Fibroblast of gingiva (primary cell): Measurements from ENCODE around the gene BTG4.

Source experiments
- DNase-seq: peaks from one replicate; pipeline ENCODE4 v3.0.0-alpha.2; 2011; ENCODE audit warnings: low read depth

The BTG4 gene

DNA sequence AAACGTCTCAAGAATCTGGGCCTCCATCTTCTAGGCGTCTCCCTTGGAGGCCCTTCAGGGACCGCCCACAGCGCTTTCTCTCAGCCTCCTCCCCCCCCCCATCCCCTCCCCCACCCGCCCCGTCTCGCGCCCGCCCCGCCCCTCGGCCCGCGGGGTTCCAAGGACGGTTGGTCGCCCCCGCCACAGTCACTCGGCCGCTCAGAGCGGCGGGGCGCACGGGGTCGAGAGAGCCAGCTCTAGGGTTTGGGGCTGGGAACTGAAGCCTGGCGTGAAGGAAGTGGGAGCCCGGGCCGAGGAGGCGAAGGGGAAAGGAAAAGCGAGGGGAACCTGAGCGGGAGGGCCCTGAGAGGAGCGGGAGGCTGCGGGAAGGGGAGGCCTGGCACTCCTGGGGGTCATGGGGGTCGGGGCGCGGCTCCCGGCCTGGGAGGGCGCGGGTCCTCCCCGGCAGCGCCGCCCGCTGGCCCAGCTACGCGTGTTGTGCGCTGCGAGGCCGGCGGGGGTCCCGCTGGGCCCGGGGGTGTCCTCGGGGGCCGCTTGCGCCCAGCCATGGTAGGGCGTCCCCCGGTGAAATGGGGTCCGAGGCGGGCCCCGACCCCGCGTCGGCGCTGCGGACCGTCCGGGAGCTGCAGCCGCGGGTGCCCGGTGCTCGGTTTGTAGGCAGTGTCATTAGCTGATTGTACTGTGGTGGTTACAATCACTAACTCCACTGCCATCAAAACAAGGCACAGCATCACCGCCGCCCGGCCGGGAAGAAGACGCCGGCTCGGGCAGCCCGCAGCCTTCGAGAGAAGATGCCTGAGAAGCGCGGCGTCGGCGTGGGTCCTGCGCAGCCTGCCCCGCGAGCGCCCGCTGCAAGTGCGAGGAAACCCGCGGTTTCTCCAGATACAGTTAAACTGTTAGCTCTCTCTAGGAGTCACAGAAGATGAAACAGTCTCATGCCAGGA, at the start of gene BTG4:
Gene BTG4, minus strand, starts transcription at position 91 of the 944 bp plus-strand sequence. CDS start 13,610 bp downstream, outside the sequence.
- DNase-seq, result no peak

- peak; percentile 89 for DNase-seq
Observed at GRCh38 chr11:111561791-111562325, 49.7 kb upstream of the BTG4 start.

GRCh38 chr11:111561306-111561705, 49.1 kb upstream of the BTG4 start:
- DNase-seq, result no peak

- DNase-seq, result no peak
Observed at GRCh38 chr11:111560800-111561199, 48.6 kb upstream of the BTG4 start.

- DNase-seq, result no peak
Observed at GRCh38 chr11:111559800-111560464, 47.7 kb upstream of the BTG4 start.

DNA sequence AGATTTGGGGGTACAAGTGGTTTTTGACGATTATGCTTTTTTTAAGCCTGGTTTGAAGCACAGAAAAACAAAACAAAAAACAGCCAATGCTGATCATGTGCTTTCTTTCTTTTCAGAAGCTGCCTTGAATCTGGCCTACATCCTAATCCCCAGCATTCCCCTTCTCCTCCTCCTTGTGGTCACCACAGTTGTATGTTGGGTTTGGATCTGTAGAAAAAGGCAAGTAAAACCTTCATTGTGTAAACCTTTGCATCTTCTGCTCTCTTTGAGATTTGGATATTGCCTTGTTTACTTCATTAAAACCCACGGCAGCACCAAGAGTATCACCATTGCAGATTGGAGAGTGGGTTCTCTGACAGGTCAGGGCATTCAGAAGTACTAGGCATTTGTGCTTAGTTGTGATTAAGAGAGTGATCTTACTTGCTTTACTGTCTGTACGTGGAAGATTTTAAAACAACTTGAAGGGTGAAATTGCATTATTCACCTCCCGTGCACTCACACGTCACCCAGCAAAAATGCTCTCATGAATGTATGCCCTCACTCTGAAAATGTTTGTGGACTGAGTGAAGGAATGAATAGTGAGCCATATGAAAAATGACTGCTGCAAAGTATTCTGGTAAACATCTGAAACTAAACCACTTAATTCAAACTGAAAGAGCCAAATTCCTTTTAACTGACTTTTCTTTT, 45.4 kb upstream of the BTG4 start:
- peak; percentile 94 for DNase-seq

- DNase-seq, result peak; percentile 23
Observed at GRCh38 chr11:111555255-111555654, 43.1 kb upstream of the BTG4 start.

DNA sequence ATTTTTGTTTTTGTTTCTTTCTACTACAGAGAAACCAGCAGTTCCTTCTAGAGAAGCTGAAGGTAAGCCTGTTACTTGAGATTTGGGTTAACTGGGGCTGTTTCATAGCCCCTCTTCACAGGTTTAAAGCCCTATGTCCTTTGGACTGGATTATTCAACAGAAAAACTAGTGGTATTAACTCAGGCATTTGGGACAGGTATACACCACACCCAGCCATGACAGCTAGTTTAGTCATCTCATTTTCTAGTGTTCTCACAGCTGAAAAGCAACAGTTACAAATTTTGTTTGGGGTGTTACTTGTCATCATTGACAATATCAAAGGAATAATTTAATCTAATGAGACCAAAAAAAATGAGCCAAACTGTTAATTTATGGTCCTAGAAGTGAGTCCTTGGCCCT, 42.3 kb upstream of the BTG4 start:
- no peak for DNase-seq

GRCh38 chr11:111550258-111550657, 38.1 kb upstream of the BTG4 start:
- DNase-seq, result no peak

- DNase-seq, result no peak
Observed at GRCh38 chr11:111549869-111550203, 37.6 kb upstream of the BTG4 start.

- peak; percentile 66 for DNase-seq
Observed at GRCh38 chr11:111549196-111549868, 37.1 kb upstream of the BTG4 start.

GRCh38 chr11:111548525-111548924, 36.3 kb upstream of the BTG4 start:
- DNase-seq, result no peak

DNA sequence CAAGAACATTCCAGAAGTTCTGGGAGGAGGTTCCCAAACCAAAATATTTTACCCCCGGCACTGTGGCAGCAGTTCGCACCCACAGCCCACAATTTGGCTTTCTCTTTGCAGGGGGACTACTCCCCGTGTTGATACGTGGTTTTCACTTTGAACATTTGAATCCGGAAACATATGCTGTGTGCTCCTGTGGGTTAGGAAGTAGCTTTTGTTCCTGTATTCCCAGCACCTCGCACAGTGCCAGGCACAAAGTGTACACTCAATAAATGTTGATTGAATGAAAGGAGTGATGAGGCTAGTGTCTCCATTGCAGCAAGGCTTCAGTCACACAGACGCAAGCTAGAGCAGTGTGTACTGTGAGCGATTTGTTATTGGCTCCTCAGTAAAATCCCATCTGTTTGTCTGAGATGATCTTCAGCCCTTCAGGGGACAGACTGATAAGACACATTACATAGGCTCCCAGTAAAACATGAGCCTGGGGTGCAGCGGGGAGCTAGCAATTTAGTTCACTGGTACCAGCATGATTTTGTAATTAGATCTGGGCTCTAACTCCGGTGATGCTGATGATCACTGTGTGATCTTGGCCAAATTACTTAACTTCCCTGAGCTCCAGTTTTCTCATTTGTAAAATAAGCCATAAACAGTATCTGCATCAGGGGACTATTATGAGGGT, 30.6 kb upstream of the BTG4 start:
- DNase-seq, result no peak

DNA sequence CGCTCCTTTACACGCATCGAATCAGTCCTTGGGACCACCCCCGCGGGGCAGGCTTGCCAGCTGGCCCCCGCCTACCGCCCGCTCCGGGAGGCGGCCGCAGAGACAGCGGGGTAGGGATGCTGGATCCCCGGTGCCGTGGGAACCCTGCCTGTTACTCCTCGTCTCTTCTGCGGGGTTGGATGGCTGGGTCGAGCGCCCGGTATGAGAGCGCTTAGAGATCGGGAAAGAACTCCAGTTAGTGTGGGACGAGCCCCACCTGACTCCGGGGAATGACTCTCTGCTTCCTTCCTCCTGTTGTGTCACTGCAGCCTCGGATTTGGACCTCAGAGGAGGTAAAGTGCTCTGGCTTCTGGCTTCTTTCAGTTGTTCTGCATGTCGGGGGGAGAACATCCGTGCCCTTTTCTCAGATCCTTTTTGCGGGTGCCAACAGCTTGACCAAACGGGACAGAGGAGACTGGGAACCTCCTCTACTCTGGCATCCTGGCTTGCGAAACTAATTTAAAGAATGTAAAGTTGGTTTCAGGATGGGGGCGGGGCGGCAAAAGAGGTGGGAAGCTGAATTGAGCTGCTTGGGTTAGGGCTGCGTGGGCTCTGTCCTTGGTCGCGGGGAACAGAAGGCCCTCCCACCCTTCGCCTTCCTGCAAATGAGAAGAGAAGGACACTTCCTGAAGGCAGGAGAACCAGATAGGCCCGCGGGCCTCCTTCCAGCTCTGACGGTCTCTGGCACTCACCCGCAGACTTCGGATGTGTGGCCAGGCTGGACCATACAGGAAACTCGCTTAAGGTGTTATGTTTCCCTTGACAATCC, 29.3 kb upstream of the BTG4 start:
- peak; percentile 89 for DNase-seq

DNA sequence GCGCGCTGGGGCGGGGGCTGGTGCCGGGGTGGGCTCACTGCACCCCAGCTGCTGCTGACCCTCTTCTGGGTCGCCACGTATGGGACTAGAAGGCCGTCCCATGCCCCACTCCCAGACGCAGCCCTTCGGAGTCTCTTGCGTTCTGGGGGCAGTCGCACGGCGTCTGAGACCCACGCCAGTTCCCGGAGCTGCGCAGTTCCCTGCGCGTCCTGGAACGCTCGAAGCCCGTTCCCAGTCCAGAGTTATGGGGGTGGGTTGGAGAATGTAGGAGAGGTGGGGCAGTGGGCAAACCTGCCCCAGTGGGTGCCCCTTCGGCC, 28.7 kb upstream of the BTG4 start:
- DNase-seq, result no peak

DNA sequence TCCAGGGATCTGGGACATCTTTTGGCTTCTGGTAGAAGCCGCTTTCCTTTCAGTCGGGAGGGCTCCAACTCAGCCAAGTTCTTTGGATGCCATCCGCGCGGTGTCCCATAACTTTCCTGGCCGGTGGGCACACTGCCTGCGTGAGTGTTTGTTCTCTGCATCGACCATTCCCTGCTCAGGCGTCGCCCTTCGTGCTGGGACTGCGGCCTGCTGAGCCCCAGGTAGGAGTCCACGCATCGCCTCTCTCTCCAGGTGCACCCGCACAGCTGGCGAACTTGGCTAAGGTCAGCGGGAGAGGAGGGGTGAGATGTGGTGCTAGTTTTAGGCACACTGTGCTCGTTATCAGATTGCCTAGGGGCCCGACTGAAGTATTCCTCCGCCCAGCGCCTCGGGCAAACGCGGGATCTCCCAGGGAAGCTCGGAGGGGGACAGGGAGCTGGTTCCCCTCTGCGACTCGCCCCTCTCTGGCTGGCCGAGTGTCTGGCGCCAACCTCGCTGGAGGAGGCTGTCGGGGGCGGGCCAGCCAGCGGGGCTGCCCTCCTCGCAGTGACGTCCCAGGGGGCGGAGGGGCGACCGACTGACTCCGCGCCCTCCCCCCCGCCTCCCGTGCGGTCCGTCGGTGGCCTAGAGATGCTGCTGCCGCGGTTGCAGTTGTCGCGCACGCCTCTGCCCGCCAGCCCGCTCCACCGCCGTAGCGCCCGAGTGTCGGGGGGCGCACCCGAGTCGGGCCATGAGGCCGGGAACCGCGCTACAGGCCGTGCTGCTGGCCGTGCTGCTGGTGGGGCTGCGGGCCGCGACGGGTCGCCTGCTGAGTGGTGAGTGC, 28.1 kb upstream of the BTG4 start, which contains the start of gene LAYN:
Gene LAYN, plus strand, starts transcription at position 607 of the 823 bp plus-strand sequence. Its CDS starts 124 bp downstream, at position 731.
- DNase-seq, result peak; percentile 68

GRCh38 chr11:111539426-111540113, 27.4 kb upstream of the BTG4 start:
- no peak for DNase-seq

DNA sequence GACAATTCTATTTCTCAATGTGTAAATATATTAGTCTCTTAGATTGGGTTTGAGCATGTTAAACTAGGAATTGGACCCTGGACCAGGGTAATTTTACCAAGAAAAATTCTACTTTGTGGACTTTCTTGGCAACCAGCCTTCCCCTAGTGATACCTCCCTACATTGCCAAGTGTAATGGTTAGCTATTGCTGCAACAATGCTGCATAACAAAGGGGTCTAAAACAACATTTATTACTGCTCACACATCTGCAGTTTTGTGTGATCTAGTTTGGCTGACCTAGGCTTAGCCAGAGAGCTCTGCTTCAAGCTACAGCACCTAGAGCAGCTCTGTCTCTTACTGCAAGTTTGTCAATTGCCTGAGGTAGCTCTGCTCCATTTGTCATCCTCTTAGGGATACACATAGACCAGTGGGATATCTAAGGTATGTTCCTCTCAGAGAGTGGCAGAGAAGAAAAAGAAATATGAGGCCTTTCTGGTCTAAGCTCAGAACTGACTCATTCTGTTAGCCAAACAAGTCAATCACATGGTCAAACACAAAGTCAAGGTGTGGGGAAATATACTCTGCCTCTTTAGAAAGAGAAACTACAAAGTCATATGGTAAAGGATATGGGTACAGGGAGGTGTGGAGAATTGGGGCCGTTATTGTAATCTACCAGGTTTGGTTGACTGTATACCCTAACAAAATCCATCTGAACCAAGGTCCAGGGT, 26.4 kb upstream of the BTG4 start:
- DNase-seq, result no peak
